Measurements from ENCODE around the gene RHBDL2.
"Not testable (repeated sequence)": the region's sequence is repeated elsewhere in the genome, so short reads cannot be mapped to it uniquely, and the experiment has no call there.

Gene RHBDL2, protein sequence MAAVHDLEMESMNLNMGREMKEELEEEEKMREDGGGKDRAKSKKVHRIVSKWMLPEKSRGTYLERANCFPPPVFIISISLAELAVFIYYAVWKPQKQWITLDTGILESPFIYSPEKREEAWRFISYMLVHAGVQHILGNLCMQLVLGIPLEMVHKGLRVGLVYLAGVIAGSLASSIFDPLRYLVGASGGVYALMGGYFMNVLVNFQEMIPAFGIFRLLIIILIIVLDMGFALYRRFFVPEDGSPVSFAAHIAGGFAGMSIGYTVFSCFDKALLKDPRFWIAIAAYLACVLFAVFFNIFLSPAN

DNA sequence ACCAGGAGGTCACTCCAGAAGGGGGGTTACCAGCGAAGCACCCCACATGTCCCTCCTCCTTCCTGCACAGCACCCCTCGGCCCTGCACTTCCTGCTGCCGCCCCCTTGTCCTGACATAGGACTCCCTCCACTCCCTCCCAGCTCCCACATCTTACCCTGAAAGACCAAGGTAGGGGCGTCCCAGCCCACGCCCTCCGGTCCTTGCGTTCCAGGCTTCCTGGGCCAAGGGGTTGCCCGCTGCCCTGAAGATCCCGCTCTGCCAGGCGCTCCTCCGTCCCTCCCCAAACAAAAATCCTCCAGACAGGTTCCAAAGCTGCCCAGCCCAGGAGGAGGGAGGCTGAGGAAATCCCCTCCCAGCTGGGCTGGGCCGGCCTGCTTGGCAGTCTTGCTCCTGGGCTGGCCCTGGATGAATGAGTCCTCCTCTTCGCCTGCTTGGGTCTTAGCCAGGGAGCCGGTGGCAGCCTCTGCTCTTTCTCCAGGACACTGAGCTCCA lies at the start of gene RHBDL2:
TSS of gene RHBDL2 (minus strand) at position 304 of the 493 bp plus-strand sequence. CDS start 22,618 bp downstream, outside the sequence.
- DNase-seq (ENCODE audit: low read depth in 2 of 2), result no peak

DNA sequence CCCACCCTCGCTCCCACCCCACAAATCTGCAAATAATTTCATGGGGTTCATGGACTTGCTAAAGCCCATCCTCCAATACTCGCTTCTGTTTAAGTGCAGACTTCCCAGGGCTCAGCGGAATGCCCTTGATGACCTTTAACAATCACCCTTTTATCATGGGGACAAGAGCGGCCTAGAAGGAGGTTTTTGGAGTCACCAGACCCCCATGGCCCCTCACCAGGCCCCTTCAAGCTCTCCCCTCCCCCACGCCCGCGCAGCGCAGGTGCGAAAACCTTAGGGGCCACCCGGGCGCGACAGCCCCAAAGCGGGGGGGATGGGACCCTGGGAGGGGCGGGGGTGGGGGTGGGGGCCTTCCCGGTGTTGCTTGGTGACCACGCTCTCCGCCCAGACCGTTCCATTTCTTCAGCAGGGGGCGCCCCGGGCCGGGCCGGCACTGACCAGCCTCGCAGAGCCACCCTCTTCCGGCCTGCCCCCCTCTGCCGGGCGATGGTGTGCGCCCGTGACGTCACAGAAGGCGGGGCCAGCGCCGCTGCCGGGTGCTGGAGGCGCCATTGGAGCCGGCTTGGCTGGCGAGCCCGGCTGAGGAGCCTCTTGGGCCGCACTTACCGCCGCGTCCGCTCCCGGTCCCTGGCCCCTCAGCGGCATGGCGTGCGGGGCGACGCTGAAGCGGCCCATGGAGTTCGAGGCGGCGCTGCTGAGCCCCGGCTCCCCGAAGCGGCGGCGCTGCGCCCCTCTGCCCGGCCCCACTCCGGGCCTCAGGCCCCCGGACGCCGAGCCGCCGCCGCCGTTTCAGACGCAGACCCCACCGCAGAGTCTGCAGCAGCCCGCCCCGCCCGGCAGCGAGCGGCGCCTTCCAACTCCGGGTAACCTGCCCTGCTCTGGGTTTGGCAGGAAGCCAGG lies 49.4 kb upstream of the RHBDL2 start, which contains the start of gene AKIRIN1:
TSS of gene AKIRIN1 (plus strand) at position 539 of the 900 bp plus-strand sequence. CDS start at position 644, 105 bp downstream.
- DNase-seq (ENCODE audit: low read depth in 2 of 2), result peak; percentile 97 to 98

DNA sequence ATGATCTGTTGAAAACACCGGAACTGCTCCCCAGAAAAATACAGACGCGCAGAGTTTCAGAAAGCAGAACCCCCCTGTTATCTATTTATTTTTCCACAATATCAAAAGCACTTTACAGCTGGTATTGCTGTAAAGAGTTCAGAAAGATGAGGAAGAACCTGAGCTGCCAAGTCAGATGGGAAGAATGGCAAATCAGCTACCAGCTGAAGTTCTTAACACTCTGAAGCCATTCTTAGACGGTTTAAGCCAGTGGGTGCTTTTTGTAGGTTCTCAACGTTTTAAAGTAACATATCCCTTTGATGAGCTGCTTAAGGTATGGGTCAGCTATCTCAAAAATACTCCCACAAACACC lies 48.7 kb upstream of the RHBDL2 start:
- no peak for DNase-seq (ENCODE audit: low read depth in 2 of 2)

DNA sequence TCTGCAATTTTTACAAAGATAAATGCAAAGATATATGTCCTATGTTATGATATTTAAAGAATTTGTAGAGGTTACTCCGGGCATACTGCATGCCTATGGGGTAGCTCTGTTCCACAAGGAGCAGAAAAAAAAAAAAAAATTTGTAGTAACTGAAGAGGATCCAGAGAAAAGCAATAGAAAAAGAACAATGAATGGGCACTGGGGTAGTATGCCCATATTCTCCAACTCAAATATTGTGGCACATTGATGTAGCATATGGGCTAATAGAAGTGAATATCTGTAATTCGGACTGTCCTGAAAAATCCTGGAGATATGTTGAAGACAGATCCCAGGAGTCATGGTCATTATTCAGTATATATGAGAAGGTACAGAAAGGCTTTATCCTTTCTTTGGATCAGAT lies 48.3 kb upstream of the RHBDL2 start:
- DNase-seq (ENCODE audit: low read depth in 2 of 2), result no peak

DNA sequence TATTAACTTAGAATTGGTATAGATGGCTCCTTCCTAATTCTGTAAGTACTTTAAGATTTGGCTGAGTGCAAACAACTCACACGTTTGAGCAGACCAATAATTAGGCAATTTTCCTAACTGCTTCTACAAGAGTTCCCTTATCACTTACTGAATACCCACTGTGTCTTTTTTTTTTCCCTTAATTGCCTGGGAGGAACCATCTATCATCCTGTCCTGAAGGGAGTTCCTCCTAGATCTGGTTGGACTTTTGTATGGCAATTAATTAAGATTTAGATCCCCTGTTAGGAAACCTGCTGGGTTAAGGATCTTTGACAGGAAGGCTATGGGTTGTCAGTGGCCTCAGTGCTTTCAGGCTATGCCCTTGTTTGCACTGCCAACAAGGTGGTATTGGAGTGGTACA lies 37.8 kb upstream of the RHBDL2 start:
- DNase-seq (ENCODE audit: low read depth in 2 of 2), result not testable (repeated sequence)

DNA sequence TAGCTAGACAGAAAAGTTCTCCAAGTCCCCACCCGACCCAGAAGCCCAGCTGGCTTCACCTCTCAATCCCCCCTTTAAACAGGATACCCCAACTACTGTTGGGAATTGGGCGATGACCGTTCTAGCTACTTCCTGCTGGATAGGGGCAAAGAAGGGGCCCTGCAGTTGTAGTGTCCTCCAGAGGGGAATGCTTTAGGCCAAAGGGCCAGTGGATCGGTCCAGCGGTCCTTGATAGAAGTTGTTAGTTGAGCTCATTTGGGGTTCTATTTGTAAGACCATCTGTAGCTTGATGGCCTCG lies 36.6 kb upstream of the RHBDL2 start:
- DNase-seq (ENCODE audit: low read depth in 2 of 2), result not testable (repeated sequence)

DNA sequence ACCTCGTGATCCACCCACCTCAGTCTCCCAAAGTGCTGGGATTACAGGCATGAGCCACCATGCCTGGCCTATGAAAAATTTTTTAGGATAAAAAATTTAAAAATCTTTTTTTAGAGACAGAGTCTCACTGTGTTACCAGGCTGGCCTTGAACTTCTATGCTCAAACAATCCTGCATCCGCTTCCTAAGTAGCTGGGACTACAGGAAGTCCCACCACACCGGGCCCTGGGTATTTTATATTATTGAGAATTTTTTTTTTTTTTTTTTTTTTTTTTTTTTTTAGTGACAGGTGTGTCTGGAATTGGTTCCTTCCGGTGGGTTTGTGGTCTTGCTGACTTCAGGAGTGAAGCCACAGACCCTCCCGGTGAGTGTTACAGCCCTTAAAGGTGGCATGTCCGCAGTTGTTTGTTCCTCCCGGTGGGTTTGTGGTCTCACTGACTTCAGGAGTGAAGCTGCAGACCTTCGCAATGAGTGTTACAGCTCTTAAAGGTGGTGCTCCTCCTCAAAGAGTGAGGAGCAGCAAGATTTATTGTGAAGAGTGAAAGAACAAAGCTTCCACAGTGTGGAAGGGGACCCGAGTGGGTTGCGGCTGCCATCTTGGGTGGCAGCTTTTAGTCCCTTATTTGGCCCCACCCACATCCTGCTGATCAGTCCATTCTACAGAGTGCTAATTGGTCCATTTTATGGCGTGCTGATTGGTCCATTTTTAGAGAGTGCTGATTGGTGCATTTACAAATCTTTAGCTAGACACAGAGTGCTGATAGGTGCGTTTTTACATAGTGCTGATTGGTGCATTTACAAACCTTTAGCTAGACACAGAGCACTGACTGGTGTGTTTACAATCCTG lies 36.0 kb upstream of the RHBDL2 start:
- DNase-seq (ENCODE audit: low read depth in 2 of 2), result not testable (repeated sequence)

DNA sequence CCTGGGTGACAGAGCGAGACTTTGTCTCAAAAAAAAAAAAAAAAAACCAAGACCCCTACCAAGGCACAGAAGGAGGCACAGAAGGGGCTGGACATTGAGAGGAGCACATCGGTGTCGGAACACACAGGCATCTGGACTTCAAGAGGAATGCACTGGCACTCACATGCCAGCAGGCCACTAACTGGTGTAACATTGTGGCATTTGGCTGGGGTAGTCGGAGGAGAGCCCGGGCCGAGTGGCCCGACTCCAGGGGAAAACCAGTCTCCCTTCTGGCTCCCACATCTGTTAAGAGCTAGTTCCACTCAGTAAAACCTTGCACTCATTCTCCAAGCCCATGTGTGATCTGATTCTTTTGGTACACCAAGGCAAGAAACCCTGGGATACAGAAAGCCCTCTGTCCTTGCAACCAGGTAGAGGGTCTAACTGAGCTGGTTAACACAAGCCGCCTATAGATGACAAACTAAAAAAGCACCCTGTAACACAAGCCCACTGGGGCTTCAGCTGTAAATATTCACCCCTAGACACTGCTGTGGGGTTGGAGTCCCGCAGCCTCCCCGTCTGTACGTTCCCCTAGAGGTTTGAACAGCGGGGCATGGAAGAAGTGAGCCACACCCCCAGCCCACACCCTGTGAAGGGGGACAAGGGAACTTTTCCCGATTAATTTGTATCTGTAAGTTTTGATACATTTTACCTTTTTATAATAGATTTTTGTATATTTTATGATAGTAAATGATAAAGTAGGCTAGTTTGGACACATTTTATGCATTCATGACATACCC lies 32.2 kb upstream of the RHBDL2 start:
- DNase-seq (ENCODE audit: low read depth in 2 of 2), result no peak

DNA sequence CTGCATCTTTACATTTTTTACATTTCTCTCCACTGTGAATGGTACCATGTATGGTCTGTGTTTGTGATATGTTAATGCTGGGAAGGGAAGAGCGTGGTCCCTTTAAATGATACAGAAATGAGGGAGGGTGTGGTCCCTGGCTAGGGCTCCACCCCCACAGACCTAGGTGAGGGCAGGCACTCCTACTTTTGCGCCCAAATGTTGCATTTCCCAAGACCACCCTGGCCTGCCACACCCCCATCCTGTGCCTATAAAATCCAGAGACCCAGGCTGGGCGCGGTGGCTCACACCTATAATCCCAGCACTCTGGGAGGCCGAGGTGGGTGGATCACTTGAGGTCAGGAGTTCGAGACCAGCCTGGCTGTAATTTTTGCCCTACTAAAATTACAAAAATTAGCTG lies 31.5 kb upstream of the RHBDL2 start:
- DNase-seq (ENCODE audit: low read depth in 2 of 2), result not testable (repeated sequence)

DNA sequence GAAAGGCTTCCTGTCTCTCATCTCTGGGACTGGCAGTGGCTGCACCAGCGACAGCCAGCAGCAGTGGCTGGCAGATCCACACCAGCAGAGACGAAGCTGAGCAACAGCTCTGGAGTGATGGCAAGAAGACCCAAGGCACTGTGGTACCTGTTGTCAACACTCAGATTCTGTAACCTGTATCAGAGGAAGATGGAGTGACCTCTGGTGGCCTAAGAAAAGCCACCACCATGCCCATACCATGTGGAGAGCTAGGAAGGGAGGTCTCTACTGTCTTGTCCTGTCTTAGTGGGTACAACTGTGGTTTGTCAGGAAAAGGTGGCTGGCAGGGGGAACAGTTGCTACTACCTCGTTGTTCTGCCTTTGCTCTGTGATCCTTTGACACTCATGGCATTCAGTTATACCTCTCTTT lies 22.5 kb upstream of the RHBDL2 start:
- DNase-seq (ENCODE audit: low read depth in 2 of 2), result no peak

DNA sequence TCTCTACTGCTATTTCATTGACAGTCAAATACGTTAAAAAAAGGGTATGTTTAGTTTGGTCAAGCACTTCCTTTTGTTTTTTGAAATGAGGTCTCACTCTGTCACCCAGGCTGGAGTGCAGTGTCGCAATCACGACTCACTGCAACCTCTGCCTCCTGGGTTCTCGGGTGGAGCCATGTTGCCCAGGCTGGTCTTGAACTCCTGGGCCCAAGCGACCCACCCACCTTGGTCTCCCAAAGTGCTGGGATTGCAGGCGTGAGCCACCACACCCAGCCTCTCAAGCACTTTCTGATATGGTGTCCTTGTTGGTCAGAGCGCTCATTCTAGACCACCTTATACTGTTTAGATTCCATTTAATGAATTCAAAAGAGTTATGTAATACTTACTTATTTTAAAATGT lies 20.9 kb upstream of the RHBDL2 start:
- DNase-seq (ENCODE audit: low read depth in 2 of 2), result no peak

DNA sequence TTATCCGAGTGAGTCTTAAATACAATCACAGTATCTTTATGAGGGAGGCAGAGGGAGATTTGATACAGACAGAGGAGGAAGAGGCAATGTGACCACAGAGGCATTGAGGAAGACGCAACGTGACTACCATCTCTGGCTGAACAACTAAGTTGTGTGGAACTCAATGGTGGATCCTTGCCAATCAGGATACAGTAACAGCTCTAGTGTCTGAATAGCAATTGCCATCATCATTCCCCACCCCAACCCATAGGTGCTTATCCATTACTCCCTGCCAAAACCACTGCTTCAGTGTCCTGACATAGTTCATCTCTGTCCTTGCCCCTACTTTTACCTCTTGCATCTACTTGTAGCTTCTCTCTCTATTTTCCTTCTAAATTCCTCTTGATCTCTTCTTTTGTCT lies 20.5 kb upstream of the RHBDL2 start:
- DNase-seq (ENCODE audit: low read depth in 2 of 2), result no peak

DNA sequence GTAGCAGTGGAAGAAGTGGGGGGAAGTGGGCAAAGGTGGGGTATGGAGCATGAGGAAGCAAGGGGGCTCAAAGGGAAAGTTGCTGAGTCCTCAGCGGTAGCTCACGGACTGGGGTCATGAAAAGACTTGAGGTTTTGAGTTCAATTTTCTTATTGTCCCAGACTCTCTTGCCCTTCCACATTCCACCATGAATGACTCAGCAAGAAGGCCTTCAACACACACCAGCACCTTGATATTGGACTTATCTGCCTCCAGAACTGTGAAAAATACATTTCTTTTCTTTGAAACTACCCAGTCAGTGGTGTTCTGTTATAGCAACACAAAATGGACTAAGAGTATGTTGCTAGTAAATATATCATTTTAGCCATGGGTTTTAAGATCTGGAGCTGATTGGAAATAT lies 17.3 kb upstream of the RHBDL2 start:
- DNase-seq (ENCODE audit: low read depth in 2 of 2), result no peak

DNA sequence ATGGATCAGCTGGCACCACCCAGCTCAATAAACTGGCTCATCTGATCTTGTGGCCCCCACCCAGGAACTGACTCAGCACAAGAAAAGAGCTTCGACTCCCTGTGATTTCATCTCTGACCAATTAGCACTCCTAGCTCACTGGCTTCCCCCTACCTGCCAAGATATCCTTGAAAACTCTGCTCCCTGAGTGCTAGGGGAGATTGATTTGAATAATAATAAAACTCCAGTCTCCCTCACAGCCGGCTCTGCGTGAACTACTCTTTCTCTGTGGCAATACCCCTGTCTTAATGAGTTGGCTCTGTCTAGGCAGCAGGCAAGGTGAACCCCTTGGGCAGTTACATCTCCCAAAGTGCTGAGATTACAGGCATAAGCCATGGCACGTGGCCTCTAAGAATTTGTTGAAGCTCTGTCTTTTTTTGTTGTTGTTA lies 11.8 kb upstream of the RHBDL2 start:
- no peak for DNase-seq (ENCODE audit: low read depth in 2 of 2)

DNA sequence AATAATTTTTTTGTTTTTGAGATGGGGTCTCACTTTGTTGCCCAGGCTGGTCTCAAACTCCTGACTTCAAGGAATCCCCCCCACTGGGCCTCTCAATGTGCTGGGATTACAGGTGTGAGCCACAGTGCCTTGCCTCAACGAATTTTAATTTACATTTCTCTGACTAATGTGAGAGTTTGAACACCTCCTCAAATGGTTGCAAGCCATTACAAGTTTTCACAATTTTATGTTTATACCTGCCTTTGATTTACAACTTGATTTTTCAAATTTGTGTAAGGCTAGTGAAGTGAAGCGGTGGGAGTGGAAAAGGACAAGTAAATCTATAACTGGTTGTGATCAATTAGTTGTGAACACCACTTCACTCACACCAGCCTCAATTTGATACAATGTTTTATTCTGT lies 8.9 kb upstream of the RHBDL2 start:
- DNase-seq (ENCODE audit: low read depth in 2 of 2), result no peak

DNA sequence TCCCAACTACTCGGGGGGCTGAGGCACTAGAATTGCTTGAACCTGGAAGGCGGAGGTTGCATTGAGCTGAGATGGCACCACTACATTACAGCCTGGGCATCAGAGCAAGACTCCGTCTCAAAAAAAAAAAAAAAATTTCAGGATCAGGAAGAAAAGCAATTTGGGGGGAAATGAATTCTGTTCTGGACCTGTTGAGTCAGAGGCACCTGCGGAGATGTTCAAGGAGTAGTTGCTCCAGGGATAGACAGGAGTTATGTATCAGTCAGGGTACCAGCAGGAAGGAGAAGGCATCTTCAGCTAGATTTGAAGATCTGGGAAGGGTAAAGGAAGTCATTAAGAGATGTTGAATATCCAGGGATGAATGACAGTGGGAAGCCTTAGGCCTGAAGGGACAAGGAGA lies 2.9 kb upstream of the RHBDL2 start:
- no peak for DNase-seq (ENCODE audit: low read depth in 2 of 2)

DNA sequence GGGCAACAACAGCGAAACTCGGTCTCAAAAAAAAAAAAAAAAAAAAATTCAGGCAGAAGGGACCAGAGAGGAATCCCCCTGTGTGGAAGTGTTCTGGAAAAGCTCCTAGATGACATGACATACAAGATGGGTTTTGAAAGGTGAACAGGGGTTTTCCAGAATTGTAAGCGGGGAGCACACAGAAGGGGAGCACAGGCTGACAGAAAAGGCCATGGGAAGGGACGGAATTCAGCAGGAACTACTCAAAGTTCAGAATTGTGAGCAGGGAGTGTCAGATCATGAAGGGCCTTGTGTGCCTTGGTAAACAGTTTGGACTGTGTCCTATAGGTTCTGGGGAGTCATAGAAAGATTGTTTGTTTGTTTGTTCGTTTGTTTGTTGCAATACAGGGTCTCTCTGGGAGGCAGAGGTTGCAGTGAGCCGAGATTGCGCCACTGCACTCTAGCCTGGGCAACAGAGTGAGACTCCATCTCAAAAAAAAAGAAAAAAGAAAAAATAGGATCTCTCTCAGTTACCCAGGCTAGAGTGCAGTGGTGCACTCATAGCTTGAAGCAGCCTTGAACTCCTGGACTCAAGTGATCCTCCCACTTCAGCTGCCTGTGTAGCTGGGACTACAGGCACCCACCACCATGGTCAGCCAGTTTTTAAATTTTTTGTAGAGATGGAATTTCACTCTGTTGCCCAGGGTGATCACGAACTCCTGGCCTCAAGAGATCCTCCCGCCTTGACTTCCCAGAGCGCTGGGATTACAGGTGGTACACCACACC lies 1.2 kb upstream of the RHBDL2 start:
- no peak for DNase-seq (ENCODE audit: low read depth in 2 of 2)

DNA sequence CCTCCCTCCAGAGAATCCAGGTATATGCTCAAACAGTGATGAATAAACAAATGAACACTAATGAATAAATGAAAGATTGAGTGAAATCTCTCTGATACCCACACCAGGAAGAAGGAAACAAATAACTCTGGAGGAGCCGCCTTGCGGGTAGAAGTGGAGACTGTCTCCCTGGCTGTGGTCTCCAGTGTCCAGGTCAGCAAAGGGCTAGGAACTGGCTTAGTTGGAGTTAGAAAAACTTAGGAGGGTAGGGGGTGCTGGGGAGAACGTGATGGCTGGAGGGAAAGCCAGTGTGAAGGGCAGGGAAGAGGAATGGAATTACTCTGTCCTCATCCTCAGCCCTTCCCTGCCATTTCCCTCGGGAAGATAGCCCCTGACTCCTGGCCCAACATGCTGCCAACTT lies 537 bp downstream of the RHBDL2 start:
- no peak for DNase-seq (ENCODE audit: low read depth in 2 of 2)

DNA sequence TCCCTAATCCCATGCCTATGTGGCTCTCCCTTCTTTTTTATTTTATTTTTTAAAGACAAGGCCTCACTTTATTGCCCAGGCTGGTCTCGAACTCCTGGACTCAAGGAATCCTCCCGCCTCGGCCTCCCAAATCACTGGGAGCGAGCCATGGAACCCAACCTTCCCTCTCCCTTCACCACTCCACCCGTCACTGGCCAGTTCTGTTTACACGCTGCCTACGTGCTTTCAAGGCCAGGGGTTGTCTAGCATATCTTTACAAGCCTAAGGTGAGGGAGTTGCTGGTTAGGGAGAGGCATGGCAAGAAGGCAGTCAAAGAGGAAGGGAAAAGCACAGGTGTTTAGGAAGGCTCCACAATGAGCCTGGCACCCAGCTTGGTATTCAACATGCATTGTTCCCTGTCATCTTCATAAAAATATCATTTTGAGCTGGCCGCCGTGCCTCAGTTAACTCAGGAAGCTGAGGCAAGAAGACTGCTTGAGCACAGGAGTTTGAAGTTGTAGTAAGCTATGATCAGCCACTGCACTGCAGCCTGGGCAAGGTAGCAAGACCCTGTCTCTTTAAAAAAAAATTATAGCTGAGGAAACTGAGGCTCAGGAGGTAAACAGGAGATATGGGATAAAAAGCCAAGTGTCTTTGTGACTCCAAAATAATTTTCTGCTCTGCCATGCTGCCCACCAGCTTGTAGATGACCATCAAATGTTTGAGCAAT lies 1.1 kb downstream of the RHBDL2 start:
- no peak for DNase-seq (ENCODE audit: low read depth in 2 of 2)

DNA sequence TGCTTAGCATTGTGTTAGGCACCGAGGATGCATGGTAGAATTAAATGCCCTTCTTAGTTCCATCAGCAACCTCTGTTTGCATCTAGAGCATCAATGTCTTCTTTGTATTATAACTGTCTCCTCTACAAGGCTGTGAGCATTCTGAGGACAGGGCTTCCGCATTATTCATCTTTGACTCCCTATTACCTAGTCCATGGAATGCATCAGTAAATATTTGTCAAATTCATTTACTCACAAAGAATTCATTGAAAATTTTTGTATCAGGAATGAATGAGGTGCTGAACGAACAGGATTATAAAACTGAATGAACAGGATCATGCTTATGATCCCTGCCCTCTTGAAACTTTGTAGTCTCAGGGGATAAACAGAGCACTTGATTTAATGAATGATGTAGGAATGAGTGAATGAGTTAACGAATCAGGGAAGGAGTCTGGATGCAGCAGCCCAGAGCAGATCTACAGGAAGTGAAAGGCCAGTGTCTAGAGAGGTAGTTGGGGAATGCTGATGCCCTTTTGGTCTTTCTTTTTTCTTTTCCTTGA lies 2.8 kb downstream of the RHBDL2 start:
- no peak for DNase-seq (ENCODE audit: low read depth in 2 of 2)

Data from stimulated activated CD8-positive, alpha-beta memory T cell treated with anti-CD3 and anti-CD28 coated beads, Interleukin-2, amount 100 ng/mL, for 48 hours (primary cell).